GM12801 (cell line): Measurements from ENCODE around the gene UVRAG.

Experiments used
- CTCF ChIP-seq: IDR thresholded peaks from one replicate; pipeline ENCODE4 v1.5.1; 2011; ENCODE audit warnings: control low read depth; ENCODE audit not compliant: insufficient read length; ENCODE audit errors: extremely low read depth

The UVRAG gene

GRCh38 chr11:76107971-76108370 lies 293.0 kb downstream of the UVRAG start:
- TF ChIP-seq CTCF: no peak

GRCh38 chr11:76114238-76114637 lies 299.2 kb downstream of the UVRAG start:
- no peak for TF ChIP-seq CTCF

- no peak for TF ChIP-seq CTCF
Observed at GRCh38 chr11:76115555-76115954, 300.5 kb downstream of the UVRAG start.

GRCh38 chr11:76119032-76119431 lies 304.0 kb downstream of the UVRAG start:
- no peak for TF ChIP-seq CTCF

GRCh38 chr11:76119779-76120178 lies 304.8 kb downstream of the UVRAG start:
- no peak for TF ChIP-seq CTCF

- TF ChIP-seq CTCF: no peak
Observed at GRCh38 chr11:76120513-76121101, 305.6 kb downstream of the UVRAG start.

GRCh38 chr11:76123248-76123647 lies 308.2 kb downstream of the UVRAG start:
- TF ChIP-seq CTCF: no peak
